CD4-positive, alpha-beta T cell treated with Interferon gamma for 1 hour (primary cell): ENCODE measurements around the gene CAMK2B.

Experiments used
- DNase-seq: peaks from one replicate; pipeline ENCODE4 v3.0.0-alpha.2; 2020

CAMK2B gene

GRCh38 chr7:44307905-44308595, 17.3 kb downstream of the CAMK2B start:
- DNase-seq: no peak

DNA sequence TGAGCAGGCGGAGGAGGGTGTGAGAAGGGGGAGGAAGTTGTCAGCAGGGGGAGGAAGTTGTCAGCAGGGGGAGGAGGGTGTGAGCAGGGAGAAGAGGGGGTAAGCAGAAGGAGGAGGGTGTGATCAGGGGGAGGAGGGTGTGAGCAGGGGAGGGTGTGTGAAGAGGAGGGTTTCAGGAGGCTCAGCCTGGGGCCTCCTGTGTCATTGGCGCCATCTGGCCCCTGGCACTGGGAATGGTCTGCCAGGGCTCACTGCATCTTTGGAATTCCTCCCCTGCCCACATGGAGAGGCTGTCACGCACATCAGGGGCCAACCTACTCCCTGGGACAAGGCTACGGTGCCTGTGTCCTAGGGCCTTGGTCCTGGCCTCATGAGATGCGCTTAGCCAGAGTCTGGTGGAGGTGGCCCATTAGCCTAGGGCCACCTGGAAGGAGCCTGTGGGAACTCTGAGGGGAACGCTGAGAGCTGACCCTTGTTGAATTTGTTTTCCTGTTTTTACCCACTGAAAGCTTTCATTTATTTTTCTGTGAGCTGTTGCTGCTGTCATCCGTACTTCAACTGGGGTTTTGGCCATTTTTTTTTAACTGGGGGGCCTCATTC, 18.0 kb downstream of the CAMK2B start:
- no peak for DNase-seq

- DNase-seq: no peak
These were observed 18.8 kb downstream of the CAMK2B start for GRCh38 chr7:44306606-44307005.

DNA sequence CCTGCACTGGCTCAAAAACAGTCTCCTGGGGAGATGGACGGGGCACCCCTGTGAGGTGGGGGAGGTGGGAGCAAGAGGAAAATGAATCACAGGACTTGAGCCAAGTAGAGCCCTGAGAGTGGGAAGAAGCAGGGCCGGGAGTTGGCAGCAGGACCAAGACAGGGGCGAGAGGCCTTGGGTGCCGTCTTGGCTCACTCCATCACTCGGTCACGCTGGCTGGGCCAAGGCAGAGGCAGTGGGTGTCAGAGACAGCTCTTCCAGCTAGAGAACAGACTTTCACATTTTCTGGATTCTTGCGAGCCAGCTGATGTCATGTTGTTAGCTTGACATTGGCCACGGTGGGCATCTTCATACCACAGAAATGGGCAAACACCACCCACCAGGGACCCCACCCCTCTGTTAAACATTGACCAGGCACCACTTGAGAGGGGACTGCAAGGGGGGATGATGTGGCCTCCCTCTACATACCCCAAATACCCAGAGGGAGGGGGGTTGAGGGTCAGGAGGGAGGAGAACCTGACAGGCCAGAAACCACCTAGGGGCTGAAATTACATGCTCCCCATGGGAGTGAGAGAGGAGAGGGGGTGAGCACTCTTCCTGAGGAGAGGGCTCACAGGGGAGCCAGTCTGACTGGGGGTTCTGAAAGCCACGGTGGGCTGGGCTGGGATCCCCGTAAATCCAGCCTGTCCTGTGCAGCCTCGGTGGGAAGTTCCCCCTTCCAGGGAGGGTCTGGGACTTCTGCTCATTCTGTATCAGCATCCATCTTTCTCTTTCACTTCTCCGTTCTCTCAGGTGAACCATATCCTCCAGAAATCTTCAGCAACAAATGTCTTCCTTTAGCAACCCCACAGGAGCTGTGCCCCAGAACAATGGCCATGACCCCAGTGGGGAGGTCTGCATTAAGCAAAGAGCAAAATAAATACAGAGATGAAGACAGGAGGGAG, 19.6 kb downstream of the CAMK2B start:
- no peak for DNase-seq

DNA sequence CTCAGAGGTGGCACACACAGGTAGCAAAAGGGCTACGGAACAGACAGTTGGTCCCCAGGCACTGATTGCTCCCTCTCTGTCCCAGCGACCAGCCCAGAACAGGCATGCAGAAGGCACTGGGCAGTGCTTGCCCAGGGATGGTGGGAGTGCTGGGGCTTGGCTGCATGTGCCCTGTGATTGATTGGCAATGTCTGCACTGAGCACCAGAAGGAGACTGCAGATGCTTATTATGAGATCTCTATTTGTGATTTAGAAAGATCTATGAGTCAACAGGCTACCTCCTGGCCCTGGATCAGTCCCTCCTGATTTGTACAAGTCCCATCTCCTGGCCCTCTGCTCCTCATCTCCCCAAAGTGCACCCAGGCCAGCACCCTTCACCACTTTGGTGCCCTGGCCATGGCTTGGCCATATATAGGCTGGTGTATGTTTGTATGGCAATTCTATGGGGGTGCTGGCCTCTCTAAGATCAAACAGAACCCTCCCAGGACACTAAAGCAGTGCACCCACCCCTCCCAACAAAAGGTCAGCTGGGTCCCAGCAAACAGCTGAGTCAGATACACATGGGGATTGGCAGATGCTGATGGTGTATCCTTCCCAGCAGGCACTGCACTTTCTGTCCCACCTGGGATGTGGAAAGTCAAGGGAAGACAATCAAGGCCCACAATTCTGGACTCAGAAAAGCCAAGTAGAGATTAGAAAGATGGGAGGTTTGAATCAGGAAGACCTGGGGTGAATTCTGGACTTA, 30.9 kb downstream of the CAMK2B start:
- DNase-seq: no peak

- DNase-seq: no peak
These were observed 31.7 kb downstream of the CAMK2B start for GRCh38 chr7:44293561-44294324.

- DNase-seq: no peak
These were observed 32.4 kb downstream of the CAMK2B start for GRCh38 chr7:44292876-44293560.

- no peak for DNase-seq
These were observed 33.0 kb downstream of the CAMK2B start for GRCh38 chr7:44292420-44292817.

- no peak for DNase-seq
These were observed 33.5 kb downstream of the CAMK2B start for GRCh38 chr7:44291733-44292419.

GRCh38 chr7:44291066-44291732, 34.2 kb downstream of the CAMK2B start:
- no peak for DNase-seq

GRCh38 chr7:44290252-44290620, 35.2 kb downstream of the CAMK2B start:
- no peak for DNase-seq

DNA sequence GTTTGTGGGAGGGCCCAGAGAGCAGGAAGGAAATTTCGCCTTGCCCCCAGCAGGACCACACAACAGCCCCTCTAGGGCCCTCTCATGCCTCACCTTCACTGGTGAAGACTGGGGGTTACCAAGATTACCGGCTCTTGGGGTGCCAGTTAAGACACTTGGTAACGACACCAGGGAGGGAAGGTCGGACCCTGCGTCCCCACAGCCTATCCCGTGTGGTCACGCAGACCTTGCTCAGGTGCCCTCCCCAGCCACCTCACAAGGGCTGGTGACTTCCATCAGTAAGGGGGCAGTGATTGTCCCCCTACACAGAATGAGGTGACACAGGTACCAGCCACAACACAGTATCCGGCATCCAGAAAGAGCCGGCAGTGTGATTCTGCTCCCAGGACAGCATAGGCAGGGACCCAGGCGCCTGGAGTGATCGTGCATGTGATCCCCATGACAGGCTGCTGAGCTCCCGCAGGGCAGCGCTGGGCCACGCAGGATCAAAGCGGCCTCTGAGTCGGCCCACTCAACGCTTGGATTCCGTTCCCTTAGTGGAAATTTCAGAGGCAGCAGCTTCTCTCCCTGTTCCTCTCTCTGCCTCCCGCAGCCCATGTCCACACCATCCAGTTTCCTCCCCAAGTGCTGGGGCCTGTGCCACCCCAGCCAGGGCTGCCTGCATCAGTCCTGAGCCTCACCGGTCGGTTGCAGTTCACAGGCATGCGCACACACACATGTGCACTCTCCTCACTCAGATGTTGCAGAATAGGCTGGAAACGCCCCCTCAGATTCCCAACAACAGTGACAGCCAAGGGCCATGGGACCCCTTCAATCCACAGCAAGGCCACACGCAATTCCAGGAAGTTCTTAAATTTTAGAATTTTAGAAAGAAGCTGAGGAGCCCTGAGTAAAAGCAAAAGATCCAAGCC, 35.8 kb downstream of the CAMK2B start:
- no peak for DNase-seq

DNA sequence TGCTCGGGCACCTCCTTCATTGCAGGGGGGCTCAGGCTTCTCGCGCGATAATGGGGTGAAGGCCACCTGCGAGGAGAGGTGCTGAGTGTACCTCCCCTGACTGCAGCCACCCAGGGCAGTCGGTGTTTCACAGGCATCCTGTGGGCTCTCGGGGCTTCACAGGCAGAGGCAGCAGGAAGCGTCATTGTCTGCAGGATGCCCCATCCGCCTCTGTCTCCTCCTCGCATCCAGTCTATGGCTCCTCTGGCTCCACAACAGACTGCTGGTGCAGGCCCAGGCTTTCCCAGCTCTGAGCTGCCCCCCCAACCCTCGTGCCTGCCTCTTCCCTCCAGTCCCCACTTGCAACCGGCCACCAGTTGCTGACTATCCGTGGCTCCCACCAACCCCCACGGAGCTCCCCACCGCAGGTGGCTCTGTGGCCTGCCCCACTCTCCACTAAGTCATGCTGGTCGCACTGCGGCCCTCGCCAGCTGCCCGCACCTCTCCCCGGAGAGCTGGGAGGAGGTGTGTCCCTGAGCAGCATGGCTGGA, 36.5 kb downstream of the CAMK2B start:
- DNase-seq: no peak

GRCh38 chr7:44288381-44288685, 37.1 kb downstream of the CAMK2B start:
- no peak for DNase-seq

DNA sequence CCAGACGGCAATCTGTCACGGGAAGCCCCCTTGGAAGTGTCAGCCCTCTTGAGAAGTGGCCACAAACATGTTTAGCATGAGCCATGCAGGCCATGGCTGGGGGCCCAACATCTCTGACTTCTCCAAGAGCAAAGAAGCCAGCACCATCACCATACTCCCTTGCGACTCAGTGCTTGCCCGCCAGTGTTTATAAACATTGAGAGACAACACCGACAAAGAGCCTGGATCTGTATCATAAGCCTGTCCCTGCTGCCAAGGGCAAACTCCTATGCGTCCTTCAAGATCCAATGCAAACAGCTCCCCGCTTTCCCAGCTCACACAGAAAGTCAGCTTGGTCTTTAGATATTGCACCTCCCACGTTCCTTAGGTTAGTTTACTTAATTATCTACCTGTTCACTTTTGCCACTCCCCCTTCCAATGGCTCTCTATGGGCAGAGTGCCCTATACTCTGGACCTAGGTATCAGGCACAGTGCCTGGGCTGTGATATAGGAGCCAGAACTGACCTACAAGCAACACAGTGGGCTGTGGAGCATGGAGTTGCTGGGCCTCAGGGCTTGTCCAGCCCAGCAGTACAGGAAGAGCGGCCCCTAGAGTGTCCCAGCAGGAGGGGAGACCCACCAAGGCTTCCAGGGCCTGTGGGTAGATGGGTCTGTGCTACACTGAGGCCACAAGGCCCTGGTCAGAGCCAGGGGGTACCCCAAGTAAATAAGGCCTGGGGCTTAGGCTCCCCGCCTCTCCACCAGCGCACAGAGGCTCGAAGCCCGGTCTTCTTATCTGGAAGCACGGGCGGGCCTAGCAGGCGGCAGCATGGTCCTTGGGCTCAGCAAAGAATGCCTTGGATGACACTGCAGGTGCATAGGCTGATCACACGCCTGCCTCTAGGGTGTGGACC, 37.7 kb downstream of the CAMK2B start:
- DNase-seq: no peak

DNA sequence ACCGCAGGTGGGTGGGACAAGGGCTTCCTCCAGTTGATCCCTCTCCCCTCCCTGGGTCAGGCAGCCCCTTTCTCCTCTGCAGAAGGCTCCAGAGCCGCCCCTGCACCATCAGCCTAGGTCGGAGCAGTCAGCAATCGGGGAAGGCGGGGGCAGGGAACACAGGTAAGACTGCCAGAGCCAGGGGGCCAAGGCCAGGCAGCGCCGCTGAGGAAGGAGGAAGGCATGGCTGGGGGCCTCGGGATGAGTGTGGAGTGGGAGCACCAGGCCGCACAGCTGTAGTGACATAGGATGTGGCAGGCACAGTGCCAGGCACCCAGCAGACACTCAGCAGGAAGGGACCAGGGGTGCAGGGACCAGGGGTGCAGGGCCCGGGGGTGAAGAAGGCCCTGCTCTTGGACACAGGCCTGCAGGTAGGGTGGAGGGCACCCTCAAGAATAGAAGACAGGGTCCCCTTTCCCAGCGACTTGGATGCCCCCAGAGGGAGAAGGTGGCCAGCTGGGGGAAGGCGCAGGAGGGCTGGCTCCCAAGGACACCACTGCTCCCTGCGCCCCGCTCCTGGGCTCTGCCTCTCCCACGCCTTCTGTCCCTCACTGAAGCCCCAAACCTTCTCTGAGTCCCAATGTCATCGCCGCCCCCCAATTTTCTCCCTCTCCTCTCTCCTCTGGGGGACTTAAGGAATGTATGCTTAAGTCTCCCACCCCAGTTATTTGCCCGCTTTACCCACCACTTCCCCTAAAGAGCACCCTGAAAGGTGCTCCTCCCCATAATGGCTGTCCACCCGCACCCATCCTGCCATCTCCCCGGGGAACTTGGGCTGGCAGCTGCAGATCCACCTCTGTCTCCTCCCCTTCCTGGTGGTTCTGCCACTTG, 38.5 kb downstream of the CAMK2B start:
- DNase-seq: no peak

GRCh38 chr7:44286182-44286617, 39.2 kb downstream of the CAMK2B start:
- DNase-seq: no peak
